GM12875 (cell line): Measurements from ENCODE around the gene ELF4.

Source experiments
- H3K4me3 ChIP-seq: one replicate; pipeline ENCODE4 v1.5.1; 2011; ENCODE audit warnings: low read depth, low read length, control low read depth
- CTCF ChIP-seq: IDR thresholded peaks from 2 replicates; pipeline ENCODE4 v1.5.1; 2011; ENCODE audit warnings: low read depth, mild to moderate bottlenecking, control low read depth, inconsistent platforms, low read length, moderate library complexity, borderline replicate concordance; ENCODE audit not compliant: insufficient read depth

The ELF4 gene

DNA sequence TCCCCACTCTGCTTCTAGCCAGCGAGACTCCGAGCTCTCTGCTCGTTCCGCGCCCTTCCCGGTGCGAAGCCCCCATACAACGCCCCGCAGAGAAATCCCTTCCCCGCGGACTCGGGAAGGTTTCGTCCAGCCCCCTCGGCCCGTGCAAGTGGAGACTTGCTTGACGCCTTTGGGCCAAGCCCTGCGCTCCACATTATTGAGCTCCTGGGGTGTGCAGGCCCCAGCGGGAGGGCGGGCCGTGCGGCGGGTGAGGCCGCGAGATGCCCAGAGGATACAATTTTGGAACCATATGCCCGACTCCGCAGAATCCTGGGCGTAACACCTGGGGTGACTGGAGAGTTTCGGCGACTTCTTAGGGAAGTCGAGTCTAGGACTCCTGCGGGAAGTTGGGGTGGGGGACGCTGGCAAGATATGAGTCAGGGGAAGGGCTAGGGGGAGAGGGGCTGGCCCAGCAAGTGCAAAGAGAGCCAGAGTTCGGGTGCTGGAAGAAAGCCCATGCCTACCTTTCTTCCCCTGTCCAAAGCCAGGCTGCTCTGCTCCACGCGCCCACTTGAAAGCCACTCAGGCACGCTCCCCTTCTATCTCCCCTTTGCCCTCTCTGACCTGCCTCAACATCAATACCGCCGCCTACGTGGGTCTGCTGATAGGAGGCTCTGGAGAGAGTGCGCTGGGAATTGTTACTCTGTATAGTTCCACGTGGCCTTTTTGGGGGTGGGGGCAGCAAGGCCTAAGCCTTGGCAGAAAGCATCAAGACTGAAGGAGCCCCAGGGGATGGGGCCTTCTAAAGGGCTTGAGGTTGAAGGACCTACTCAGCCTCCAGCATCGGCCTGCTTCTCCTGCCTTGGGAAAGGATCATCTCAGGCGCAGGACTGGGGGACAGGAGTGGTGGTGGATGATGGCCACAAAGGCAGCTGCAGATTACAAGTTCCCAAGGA, 1.2 kb upstream of the ELF4 start:
- TF ChIP-seq CTCF, result no peak
- peak overlapping the region; percentile 26 for H3K4me3 ChIP-seq

DNA sequence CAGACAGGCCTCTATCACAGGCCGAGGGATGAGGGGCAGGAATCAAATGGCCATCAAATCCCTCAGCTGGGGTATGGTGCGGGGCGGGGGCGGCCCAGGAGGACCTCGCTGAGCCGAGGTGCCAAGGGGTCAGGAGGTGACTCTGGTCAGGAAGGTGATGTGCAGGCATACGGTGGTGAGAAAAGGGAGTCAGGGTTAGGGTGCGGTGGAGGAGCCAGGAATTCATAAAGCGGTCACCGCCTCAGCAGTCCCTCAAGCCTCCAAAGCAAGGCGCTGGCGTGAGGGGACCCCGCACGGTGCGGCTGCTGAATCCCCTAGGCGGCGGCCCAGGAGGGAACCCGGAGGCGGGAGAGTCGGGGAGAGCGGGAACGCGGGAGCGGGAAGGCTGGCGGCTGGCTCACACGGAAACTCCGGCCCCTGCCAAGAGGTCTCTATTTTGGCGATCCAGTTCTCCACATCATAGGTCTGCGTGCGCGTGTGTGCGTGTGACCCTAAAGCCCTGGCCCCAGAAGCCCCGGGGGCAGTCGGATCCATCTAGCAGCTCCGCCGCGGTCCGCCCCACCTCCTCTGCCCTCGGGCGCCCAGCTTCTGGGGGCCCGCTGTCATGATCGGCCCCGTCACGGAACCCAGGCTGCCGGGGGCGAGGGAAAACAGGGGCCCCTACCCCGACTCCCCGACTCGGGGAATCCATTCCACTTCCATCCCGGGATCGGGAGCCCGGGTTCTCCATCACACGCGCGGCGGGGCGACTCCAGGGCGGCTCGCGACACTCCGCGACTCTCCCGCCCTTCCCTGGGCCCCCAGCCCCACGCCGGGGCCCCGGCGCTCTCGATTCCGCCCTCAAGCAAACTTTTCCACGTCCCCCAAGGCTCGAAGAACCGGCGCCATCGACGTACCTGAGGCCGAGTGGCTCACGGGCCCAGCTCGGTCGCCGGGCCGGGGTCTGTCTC, 593 bp downstream of the ELF4 start:
- TF ChIP-seq CTCF, result no peak
- H3K4me3 ChIP-seq, result peak overlapping the region; percentile 82

DNA sequence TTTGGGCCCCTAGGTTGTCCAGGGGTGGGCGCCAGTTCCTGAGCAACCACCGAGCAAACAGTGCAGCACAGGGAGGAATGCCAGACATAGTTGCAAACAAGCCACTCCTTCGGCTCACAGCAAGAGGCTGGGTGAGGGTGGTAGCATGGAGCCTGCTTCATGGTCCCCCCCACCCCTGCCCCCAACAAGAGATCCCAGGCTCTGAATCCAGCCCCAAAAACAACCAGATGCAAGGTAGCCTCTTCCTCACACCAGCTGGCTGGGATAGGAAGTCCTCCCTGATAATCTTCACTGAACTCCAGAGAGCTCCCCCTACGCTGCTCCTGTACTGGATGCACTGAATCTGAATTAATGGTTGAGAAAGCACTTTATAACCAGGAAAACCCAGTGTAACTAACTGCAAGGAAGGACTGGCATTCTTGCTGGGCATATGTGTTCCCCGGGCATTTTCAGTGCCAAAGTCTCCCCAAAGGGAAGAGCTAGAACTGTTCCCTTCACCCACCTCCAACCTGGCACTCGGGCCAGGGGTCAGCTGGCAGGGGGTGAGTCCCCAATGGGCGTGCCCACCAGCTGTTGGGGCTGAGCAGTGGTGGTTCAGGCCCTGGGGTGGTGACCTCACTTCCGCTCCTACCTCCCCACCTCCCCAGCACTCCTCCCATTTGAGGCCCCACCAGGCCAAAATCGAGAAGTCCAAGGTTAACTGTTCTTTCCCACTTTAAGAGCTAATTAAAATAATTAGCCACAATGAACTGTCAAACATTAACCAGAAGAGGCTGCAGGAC, 1.5 kb downstream of the ELF4 start:
- peak overlapping the region; percentile 82 for H3K4me3 ChIP-seq
- no peak for TF ChIP-seq CTCF

GRCh38 chrX:130106071-130106470, 4.2 kb downstream of the ELF4 start:
- TF ChIP-seq CTCF, result no peak
- no peak overlapping the region for H3K4me3 ChIP-seq

DNA sequence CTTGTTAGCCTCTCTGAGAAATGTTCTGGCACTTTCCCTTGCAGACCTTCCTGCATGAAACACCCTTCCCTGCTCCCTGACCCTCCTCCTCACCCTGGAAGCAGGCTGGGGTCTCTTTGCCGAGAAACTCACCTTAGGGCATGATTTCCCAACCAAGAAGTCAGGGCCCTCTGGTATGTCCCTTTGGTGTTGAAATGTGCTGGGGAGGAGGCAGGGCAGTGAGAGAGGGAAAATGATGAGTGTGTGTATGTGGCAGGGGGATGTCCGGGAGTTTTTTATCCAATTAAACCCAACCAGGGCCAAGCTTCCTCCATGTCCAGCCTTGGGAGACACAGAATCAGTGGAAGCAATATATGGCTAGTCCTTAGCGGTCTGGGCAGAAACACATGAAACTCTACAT, 5.1 kb downstream of the ELF4 start:
- no peak overlapping the region for H3K4me3 ChIP-seq
- TF ChIP-seq CTCF, result no peak

DNA sequence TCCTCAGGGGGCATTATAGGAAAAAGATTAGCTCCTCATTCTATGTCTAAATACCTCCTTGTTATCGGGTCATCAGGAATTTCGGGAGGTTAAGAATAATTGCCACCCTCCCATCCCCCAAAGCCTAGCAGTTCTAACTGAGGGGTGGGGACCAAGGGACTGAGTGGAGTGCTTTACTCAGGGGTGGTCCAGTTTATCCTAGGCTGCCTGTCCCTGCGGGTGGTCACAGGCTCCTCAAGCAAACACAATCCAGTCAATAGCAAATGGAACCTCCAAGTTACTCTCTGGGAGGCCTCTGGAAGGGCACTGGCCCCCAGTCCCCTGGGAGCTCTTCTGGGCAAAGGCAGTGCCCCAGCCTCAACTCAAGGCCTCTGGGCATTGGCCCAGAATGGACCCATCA, 6.7 kb downstream of the ELF4 start:
- TF ChIP-seq CTCF, result no peak
- no peak overlapping the region for H3K4me3 ChIP-seq
